SJSA1 (cell line): ENCODE measurements around the gene VWA3B. TPM values are rescaled to one million over a fixed set of nuclear protein-coding genes. Genes with fewer than 3 reads are reported as not detected.
"Not testable (repeated sequence)": the region's sequence is repeated elsewhere in the genome, so short reads cannot be mapped to it uniquely, and the experiment has no call there.

Experiments used
- DNase-seq, 2 experiments: peaks; one replicate each; pipeline ENCODE4 v3.0.0-alpha.2; 2015 to 2020; ENCODE audit warnings: low spot score in 2 of 2, low read depth in 1 of 2
- H3K27ac ChIP-seq: fragments of 250-450 bp; sonication (Bioruptor Pico); 2 replicates; pipeline ENCODE4 v1.5.1; 2020; ENCODE audit warnings: mild to moderate bottlenecking, moderate library complexity
- H3K27me3 ChIP-seq: fragments of 250-450 bp; sonication (Bioruptor Pico); replicated peaks from 2 replicates; pipeline ENCODE4 v1.5.1; 2020; ENCODE audit warnings: mild to moderate bottlenecking, moderate library complexity
- H3K36me3 ChIP-seq: fragments of 250-450 bp; sonication (Bioruptor Pico); 2 replicates; pipeline ENCODE4 v1.5.1; 2020; ENCODE audit warnings: mild to moderate bottlenecking
- H3K4me1 ChIP-seq: fragments of 250-450 bp; sonication (Bioruptor Pico); replicated peaks from 2 replicates; pipeline ENCODE4 v1.6.1; 2021; ENCODE audit warnings: mild to moderate bottlenecking
- H3K4me3 ChIP-seq: fragments of 250-450 bp; sonication (Bioruptor Pico); 2 replicates; pipeline ENCODE4 v1.5.1; 2020; ENCODE audit warnings: mild to moderate bottlenecking
- H3K9me3 ChIP-seq: fragments of 250-450 bp; sonication (Bioruptor Pico); replicated peaks from 2 replicates; pipeline ENCODE4 v1.5.1; 2020; ENCODE audit warnings: mild to moderate bottlenecking
- total RNA-seq: library from RNA; depleted of rRNA; stranded (reverse); fragments of >200 nt; shearing (Covaris generic); gene quantifications from 2 replicates; pipeline ENCODE4 v1.2.3, GENCODE V29; 2014

Gene VWA3B
- total RNA-seq, 1 experiment from 2014 or later: not detected

GRCh38 chr2:98241592-98241991 lies 154.6 kb downstream of the VWA3B start:
- no peak for DNase-seq
- H3K9me3 ChIP-seq: no peaks in the 10 kb centered on the region; the same call in 1 of the 2 replicates
- no peaks in the 10 kb centered on the region for H3K4me1 ChIP-seq
- no peak overlapping the region for H3K4me3 ChIP-seq
- H3K27ac ChIP-seq: no peak overlapping the region
- no peaks in the 10 kb centered on the region for H3K27me3 ChIP-seq
- H3K36me3 ChIP-seq: no peaks in the 10 kb centered on the region

DNA sequence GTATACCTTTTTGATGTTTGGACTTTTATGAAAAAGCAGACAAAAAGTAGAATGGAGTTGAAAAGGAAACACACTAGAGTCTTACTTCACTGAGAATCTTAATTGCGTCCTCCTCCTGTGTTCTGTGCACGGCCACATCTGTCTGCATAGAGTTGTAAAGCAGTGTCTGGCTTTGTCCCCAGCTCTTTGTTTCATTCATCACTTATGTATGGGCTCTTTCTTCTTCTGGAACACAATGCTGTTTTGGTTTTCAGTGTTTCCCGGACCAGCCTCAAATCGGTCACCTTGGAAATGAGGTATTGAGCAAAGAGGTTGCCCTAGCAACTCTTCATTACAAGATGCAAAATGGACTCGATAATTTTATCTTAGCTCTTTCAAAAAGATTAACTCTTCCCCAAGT lies 155.0 kb downstream of the VWA3B start:
- H3K36me3 ChIP-seq: no peaks in the 10 kb centered on the region
- H3K27ac ChIP-seq: no peak overlapping the region
- DNase-seq: no peak
- no peaks in the 10 kb centered on the region for H3K27me3 ChIP-seq
- H3K9me3 ChIP-seq: no peaks in the 10 kb centered on the region; the same call in none of the 2 replicates
- H3K4me3 ChIP-seq: no peak overlapping the region
- H3K4me1 ChIP-seq: no peaks in the 10 kb centered on the region

GRCh38 chr2:98245491-98245890 lies 158.5 kb downstream of the VWA3B start:
- H3K27me3 ChIP-seq: no peaks in the 10 kb centered on the region
- H3K9me3 ChIP-seq: peaks cover 3% of the 10 kb centered on the region
- no peaks in the 10 kb centered on the region for H3K36me3 ChIP-seq
- no peaks in the 10 kb centered on the region for H3K4me1 ChIP-seq
- no peak for DNase-seq
- H3K27ac ChIP-seq: no peak overlapping the region
- H3K4me3 ChIP-seq: no peak overlapping the region

- Histone ChIP-seq H3K4me1 (no peaks in the 10 kb centered on the region), H3K9me3 (peaks cover 3% of the 10 kb centered on the region), H3K4me3 (no peak overlapping the region), H3K27ac (no peak overlapping the region), H3K36me3 (no peaks in the 10 kb centered on the region), H3K27me3 (no peaks in the 10 kb centered on the region)
- DNase-seq: no peak
These were observed 160.4 kb downstream of the VWA3B start for GRCh38 chr2:98247383-98247782.

DNA sequence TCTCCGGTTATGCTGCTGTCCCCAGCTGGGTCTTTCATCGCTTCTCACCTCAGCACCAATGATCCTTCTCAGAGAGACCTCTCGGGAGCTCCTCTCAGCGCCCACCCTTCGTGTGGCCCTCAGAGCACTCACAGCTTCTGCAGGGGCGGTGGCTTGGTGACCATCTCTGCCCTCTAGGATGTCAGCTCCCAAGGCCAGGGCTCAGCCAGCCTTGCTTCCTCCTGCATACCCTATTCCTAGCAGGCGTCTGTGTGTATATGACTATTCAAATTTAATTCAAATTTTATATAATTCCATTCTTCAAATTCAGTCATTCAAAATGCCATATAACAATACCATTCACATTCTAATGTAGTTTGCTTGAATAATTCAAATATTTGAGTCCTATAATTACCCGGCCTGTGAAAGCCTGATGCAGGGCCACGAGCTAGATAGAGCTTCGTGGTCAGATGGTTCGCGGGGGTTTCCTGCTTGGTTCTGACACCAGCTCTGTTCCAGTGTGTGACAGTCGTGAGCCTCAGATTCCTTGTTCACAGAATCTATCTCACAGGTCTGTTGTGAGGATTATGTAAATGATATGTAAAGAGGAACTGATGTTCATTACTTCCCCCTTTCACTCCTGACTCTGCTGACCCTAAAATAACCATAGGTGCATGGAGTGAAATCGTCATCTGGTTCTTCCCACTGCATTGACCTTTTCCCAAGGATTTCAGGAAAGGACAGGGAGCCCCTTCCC lies 165.2 kb downstream of the VWA3B start:
- H3K4me3 ChIP-seq: no peak overlapping the region
- no peak overlapping the region for H3K27ac ChIP-seq
- H3K9me3 ChIP-seq: peaks cover 1% of the 10 kb centered on the region; the same call in 1 of the 2 replicates
- no peaks in the 10 kb centered on the region for H3K27me3 ChIP-seq
- H3K4me1 ChIP-seq: no peaks in the 10 kb centered on the region
- no peak for DNase-seq
- no peaks in the 10 kb centered on the region for H3K36me3 ChIP-seq

GRCh38 chr2:98253461-98254070 lies 166.6 kb downstream of the VWA3B start:
- Histone ChIP-seq H3K4me3 (no peak overlapping the region), H3K9me3 (no peaks in the 10 kb centered on the region), H3K27ac (no peak overlapping the region), H3K27me3 (no peaks in the 10 kb centered on the region), H3K4me1 (no peaks in the 10 kb centered on the region), H3K36me3 (no peaks in the 10 kb centered on the region)
- no peak for DNase-seq

DNA sequence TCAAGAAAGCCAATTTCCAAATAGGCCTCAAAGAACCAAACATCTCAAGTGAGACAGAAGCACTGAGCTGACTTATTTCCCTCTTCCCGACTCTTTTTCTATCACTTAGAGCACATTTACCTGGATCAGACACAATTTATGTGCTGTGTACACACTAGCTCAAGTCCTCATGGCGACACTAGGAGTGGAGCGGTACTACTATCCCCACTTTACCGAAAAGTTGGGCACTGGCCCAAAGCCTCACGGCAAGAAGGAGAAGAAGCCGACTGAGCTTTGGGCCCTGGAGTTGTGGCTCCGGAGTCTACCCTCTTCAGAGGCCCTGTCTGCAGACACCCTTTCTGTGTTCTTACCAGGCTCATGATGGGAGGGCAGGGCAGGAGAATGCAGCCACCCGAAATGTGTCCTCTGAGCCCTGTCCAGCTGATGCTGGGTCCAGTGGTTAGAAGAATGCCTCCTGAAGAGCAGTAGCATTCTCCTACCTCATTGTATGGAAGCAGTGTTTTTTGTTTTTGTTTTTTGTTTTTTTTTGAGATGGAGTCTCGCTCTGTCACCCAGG lies 167.6 kb downstream of the VWA3B start:
- no peak for DNase-seq
- H3K27me3 ChIP-seq: no peaks in the 10 kb centered on the region
- no peak overlapping the region for H3K27ac ChIP-seq
- no peak overlapping the region for H3K4me3 ChIP-seq
- H3K9me3 ChIP-seq: no peaks in the 10 kb centered on the region
- H3K4me1 ChIP-seq: no peaks in the 10 kb centered on the region
- H3K36me3 ChIP-seq: no peaks in the 10 kb centered on the region

GRCh38 chr2:98258906-98259305 lies 171.9 kb downstream of the VWA3B start:
- Histone ChIP-seq H3K36me3 (no peaks in the 10 kb centered on the region), H3K4me3 (no peak overlapping the region), H3K27ac (no peak overlapping the region), H3K27me3 (no peaks in the 10 kb centered on the region), H3K4me1 (no peaks in the 10 kb centered on the region), H3K9me3 (peaks cover 5% of the 10 kb centered on the region)
- no peak for DNase-seq

- no peak for DNase-seq
- no peaks in the 10 kb centered on the region for H3K36me3 ChIP-seq
- H3K4me3 ChIP-seq: no peak overlapping the region
- no peaks in the 10 kb centered on the region for H3K27me3 ChIP-seq
- H3K4me1 ChIP-seq: no peaks in the 10 kb centered on the region
- no peak overlapping the region for H3K27ac ChIP-seq
- peaks cover 5% of the 10 kb centered on the region for H3K9me3 ChIP-seq
These were observed 176.4 kb downstream of the VWA3B start for GRCh38 chr2:98263362-98263761.

GRCh38 chr2:98268225-98268624 lies 181.3 kb downstream of the VWA3B start:
- not testable (repeated sequence) for H3K36me3 ChIP-seq, H3K4me1 ChIP-seq, DNase-seq, H3K27me3 ChIP-seq, H3K4me3 ChIP-seq, H3K27ac ChIP-seq, H3K9me3 ChIP-seq

DNA sequence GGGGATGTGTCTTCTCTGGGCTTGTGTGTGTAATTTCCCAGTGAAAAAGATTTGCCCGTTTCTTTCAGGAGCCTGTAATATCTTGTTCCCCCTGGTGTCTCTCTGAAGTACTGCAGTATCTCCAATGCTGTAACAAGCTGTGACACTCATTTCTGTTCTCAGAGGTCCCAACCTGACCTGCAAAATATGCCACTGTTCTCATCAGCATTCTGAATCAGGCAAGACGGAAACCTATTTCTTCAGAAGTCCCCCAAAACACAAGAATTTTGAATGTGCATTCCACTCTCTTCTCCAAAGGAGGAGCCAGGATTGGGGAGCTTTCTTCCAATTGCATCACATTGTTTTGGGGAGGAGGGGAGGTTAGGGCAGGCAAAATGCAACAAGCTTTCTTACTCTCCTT lies 182.3 kb downstream of the VWA3B start:
- peak in 1 of 2 experiments; percentile 19 for DNase-seq
- H3K4me1 ChIP-seq: no peaks in the 10 kb centered on the region
- no peaks in the 10 kb centered on the region for H3K27me3 ChIP-seq
- H3K27ac ChIP-seq: no peak overlapping the region
- H3K4me3 ChIP-seq: no peak overlapping the region
- no peaks in the 10 kb centered on the region for H3K36me3 ChIP-seq
- H3K9me3 ChIP-seq: no peaks in the 10 kb centered on the region

GRCh38 chr2:98269830-98270229 lies 182.9 kb downstream of the VWA3B start:
- Histone ChIP-seq H3K4me3 (no peak overlapping the region), H3K27ac (no peak overlapping the region), H3K27me3 (no peaks in the 10 kb centered on the region), H3K36me3 (no peaks in the 10 kb centered on the region), H3K4me1 (no peaks in the 10 kb centered on the region), H3K9me3 (no peaks in the 10 kb centered on the region)
- DNase-seq: no peak

DNA sequence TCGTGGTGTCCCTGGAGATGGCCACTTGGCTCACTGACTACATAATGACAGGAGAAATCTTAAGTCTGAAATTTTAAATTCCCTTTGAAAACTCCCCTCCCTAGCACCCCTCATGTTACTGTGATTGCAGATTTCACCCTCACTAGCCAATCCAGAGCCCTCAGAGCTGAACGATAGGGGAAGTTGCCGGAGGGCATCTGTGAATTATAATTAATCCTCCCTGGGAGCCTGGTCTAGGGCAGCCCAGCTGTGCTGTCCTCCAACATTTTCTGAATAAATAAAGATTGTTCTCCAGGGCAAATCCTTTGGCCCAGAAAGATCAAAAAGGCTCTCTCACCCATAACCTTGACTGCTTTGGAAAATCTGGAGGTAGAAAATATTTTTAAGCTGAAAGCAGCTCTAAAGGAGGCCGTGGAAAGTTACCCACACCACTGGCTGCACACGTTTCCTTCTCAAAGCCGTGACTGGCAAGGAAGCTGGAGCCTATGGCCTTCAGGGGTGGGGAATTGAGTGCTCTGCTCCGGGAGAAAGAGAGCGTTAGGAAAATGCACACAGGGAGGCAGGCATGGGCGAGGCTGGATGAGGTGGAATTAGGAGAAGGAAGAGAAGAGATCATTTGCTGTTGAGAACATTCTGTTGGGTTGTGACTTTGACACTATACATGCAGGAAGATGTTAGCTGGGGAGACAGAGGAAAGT lies 190.3 kb downstream of the VWA3B start:
- H3K4me3 ChIP-seq: no peak overlapping the region
- H3K36me3 ChIP-seq: no peaks in the 10 kb centered on the region
- no peaks in the 10 kb centered on the region for H3K9me3 ChIP-seq
- H3K4me1 ChIP-seq: peaks cover 3% of the 10 kb centered on the region
- DNase-seq: no peak
- no peaks in the 10 kb centered on the region for H3K27me3 ChIP-seq
- no peak overlapping the region for H3K27ac ChIP-seq

DNA sequence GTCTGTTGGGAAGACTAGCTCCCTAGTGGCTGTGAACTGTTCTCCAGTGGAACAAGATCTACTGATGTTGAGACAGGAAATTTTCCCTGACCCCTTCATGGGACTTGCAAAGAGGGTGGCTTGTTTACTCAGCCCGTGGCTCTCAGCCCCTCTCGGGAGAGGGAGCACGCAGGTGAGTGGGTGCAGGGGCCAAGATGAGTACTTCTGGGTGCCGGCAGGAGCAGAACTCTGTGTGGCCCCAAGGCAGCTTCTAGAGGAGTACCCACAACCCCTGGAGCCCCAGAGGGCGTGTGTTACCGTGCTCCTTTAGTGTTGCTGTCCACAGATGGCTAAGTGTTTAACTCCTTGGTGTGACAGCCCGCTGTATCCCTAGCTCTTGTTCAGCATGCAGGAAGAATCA lies 191.1 kb downstream of the VWA3B start:
- no peak for DNase-seq
- Histone ChIP-seq H3K27ac (no peak overlapping the region), H3K4me3 (no peak overlapping the region), H3K9me3 (no peaks in the 10 kb centered on the region), H3K4me1 (peaks cover 3% of the 10 kb centered on the region), H3K27me3 (no peaks in the 10 kb centered on the region), H3K36me3 (no peaks in the 10 kb centered on the region)
